Measurements from ENCODE around the gene SPATA6L.
"Not testable (repeated sequence)": the region's sequence is repeated elsewhere in the genome, so short reads cannot be mapped to it uniquely, and the experiment has no call there.

SPATA6L gene

GRCh38 chr9:4620881-4621555, 45.3 kb downstream of the SPATA6L start:
- DNase-seq, result no peak

DNA sequence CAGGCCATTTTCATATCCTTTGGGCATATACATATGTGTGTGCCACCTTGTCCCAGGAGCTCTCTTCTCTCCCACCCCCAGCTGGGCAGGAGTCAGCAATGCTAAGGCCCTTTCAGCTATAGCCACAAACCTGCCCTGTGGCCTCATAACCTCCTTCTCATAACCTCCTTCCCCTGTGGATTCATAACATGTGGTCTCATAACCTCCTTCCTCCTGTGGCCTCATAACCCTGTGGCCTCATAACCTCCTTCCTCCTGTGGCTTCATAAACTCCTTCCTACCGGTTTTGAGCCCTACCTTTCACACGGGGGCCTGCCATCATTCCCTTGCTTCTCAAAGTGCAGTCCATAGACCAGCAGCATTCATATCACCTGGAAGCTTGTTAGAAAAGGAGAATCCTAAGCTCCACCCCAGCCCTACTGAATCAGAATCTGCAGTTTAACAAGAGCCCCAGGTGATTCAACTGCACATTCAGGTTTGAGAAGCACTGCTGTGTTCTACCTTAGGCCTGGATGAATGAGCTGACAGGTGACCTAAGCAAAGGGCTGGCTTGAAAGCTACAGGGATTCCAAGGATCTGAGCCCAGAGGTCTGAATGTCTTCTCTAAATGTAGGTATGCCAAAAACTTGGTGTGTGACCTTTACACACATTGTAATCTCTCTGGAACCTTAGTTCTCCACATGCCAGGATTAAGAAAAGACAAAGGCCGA, 46.1 kb downstream of the SPATA6L start:
- no peak for DNase-seq

GRCh38 chr9:4618700-4619099, 47.6 kb downstream of the SPATA6L start:
- no peak for DNase-seq

DNA sequence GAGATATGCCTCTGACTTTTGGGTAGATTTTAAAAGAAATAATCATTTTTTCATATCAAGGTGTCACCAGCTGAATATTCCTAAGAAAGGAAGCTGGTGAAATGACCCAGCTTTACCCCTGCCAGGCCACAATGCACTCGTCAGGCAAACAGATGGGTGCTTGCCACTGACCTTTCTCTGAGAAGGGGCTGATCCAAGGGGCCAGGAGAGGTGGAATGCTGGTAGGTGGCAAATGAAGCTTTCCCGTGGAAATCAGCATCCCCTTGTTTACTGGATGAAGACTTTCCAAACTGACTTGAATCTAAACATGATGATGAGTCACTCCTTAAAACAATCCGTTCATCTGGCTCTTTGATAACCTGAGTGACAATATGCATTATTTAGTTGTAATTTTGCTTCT, 48.5 kb downstream of the SPATA6L start:
- DNase-seq, result no peak

- DNase-seq, result no peak
Measured at GRCh38 chr9:4615778-4616177, 50.5 kb downstream of the SPATA6L start.

- no peak for DNase-seq
Measured at GRCh38 chr9:4615251-4615650, 51.0 kb downstream of the SPATA6L start.

DNA sequence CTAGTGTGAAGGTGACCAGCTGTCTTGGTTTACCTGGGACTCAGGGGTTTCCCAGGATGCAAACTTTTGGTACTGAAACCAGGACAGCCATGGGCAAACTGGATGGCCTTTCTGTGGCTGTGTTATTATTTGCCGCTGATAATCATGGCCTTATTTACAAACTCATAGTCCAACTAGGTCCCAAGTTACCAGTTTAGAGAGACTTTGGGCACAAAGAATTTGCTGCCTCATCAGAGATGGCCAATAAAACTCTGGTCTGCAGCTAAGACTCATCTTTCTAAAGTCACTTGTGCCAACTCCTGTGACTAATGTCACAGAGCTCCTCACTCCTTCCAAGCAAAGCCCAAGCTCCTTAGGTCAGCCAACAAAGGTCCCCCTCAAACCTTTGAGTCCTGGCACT, 51.7 kb downstream of the SPATA6L start:
- no peak for DNase-seq

- not testable (repeated sequence) for DNase-seq
Measured at GRCh38 chr9:4606033-4606432, 60.2 kb downstream of the SPATA6L start.

- DNase-seq, result peak; percentile 88
Measured at GRCh38 chr9:4604678-4605095, 61.6 kb downstream of the SPATA6L start.

GRCh38 chr9:4603830-4604229, 62.5 kb downstream of the SPATA6L start:
- no peak for DNase-seq

DNA sequence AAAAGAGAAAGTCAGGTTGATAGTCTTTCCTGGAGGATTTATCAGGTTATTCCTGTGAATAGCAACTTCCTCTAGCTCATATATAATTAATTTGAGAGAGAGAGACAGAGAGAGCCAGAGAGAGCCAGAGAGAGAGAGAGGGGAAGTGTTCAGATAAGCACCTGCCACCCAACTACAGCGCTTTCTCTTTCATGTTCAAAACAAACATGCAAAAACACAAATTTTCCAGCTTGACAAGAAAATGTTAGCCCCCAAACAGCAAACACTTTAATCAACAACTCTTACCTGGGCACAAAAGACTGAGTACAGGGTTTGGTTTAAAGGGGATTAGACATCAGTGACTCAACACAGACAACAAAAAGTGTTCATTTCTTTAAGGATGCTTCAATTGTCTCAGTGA, 65.9 kb downstream of the SPATA6L start:
- DNase-seq, result no peak

DNA sequence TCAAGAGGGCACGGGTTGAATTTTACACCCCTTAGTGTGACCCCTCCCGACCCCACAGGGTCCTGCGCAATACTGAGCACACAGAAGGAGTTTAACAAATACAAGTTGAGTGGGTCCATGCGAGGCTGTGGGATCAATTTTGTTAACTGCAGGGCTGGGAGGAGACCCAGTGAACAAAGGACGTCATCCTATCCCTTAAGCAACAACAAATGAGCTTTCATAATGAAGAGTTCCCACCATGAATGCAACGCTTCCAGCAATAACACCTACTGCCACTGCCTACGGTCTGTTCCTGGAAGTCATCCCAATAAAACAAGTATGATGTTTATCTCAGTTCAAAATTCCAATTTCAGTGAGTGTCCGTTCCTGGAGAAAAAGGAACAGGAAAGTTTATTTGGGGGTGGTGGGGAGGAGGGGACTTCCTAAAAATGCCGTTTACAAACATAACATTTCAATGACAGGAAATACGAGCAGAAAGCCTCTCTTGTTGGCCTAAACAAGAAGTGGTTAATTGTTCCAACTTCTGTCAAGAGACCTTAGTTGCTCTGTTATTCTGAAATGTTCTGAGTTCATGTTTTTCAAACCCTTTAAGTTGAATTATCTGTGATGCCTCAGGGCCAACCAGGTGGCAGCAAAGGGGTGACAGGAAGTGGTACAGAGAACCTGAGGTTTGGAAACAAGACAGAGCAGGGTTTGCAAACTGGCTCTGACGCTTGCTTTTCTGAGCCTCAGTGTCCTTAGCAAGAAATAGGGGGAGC, 69.9 kb downstream of the SPATA6L start:
- no peak for DNase-seq

DNA sequence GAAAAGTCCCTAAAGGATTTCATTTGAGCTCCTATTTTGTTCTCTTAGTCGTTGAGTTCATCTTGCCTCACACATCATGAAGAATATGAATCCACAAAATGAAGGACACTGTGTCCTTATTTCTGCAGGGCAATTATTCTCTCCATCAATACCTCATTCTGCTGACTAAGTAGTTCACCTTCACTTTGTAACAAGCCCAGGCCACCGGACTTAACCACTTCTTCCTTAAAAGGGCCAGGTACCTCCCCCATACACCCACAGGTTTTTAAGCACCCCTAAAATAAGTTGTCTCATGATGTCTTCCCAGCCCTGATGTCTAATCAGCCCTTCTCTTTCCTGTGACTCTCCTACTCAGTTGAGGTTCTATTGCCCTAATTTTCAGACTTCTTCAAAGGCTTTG, 71.3 kb downstream of the SPATA6L start:
- no peak for DNase-seq

GRCh38 chr9:4594545-4594944, 71.7 kb downstream of the SPATA6L start:
- DNase-seq, result no peak

GRCh38 chr9:4592886-4593285, 73.4 kb downstream of the SPATA6L start:
- no peak for DNase-seq

DNA sequence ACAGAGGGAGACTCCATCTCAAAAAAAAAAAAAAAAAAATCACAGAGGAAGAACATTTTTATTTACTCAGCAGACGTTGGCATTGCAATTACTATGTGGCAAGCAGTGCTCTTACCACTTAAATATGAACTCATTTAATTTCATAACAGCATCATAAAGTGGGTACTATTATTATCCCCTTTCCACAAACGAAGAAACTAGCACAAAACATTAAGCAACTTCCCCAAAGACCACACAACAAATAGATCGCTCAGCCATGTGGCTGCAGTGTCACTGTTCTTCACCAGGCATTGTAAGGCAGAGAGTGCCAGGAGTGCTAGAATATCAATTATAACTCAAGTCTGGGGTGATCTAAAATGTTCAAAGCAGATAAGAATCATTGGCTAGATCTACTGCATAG, 74.0 kb downstream of the SPATA6L start:
- DNase-seq, result no peak

GRCh38 chr9:4591123-4591500, 75.2 kb downstream of the SPATA6L start:
- no peak for DNase-seq

GRCh38 chr9:4590430-4591122, 75.7 kb downstream of the SPATA6L start:
- DNase-seq, result no peak

GRCh38 chr9:4588721-4589120, 77.6 kb downstream of the SPATA6L start:
- DNase-seq, result no peak

GRCh38 chr9:4585135-4585534, 81.1 kb downstream of the SPATA6L start:
- DNase-seq, result no peak

DNA sequence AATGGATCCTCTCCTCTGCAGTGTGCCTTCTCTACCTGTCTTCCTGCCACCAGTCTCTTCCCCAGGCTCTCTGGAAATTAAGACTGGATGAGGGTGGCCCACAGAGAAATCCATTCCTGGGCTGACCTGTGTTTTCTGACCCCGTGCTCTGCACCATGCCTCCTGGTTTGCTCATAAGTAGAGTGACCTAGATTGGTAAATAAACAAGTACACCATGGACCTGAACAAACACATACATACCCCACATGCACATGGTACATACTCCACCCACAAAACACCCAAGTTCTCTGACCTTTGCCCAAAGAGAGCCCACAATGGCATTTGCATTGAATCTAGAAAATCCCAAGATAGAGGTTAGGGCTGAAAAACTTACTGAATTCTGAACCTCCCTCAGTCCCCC, 81.6 kb downstream of the SPATA6L start:
- no peak for DNase-seq

GRCh38 chr9:4583001-4583400, 83.3 kb downstream of the SPATA6L start:
- no peak for DNase-seq

DNA sequence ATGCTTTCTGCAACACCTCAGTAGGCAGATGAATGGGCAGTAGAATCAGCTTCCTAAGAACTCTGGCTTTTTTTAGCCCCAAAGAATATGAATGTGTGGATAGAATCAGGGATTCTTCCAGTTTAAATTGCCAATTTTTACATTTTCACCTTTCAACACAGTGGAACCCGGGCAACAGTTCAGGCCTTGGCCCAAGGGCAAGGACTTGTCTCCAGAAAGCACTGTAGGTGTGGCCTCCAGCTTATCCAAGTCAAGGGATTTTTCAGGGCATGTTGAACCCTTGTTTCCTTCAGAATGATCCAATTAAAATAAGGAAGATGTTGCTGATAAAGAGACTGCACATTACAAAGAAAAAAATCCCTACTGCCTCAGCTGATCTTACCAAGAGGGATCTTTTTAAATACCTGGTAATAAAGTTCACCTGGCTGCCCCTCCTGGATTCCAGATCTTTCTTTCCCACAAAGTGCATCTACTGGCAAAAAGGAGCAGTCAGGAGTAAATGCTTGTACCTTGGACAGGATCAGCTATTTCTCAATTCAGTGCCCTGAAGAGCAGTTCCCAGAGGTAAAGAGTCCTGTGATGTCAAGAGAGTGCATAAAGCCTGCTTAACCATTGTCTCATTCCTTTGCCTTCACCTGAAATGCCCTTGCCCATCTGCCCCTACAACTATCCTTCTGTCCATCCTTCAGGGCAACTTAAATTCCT, 84.3 kb downstream of the SPATA6L start:
- no peak for DNase-seq
